Esophagus squamous epithelium (tissue), 4 donors: ENCODE data around the gene CCDC136.

Experiments
- POLR2A ChIP-seq, 4 donors: fragments of 450-650 bp; IDR thresholded peaks; one replicate each; pipeline ENCODE4 v1.6.1; 2017; ENCODE audit warnings: antibody characterized with exemption in 4 of 4, mild to moderate bottlenecking in 4 of 4, moderate library complexity in 3 of 4
- TF ChIP-seq, protein P1 (sequence below), 6 experiments: fragments of 450-650 bp in 4 of 6; fragments of 200-600 bp in 2 of 6; sonication (generic) in 2 of 6; IDR thresholded peaks; one replicate each; pipeline ENCODE4 v1.5.1; 2016 to 2019; ENCODE audit warnings: antibody characterized with exemption in 6 of 6, mild to moderate bottlenecking in 4 of 6, moderate library complexity in 4 of 6

GRCh38 chr7:128755075-128755818 is 36.5 kb upstream of the CCDC136 start:
- TF ChIP-seq, protein P1, sequence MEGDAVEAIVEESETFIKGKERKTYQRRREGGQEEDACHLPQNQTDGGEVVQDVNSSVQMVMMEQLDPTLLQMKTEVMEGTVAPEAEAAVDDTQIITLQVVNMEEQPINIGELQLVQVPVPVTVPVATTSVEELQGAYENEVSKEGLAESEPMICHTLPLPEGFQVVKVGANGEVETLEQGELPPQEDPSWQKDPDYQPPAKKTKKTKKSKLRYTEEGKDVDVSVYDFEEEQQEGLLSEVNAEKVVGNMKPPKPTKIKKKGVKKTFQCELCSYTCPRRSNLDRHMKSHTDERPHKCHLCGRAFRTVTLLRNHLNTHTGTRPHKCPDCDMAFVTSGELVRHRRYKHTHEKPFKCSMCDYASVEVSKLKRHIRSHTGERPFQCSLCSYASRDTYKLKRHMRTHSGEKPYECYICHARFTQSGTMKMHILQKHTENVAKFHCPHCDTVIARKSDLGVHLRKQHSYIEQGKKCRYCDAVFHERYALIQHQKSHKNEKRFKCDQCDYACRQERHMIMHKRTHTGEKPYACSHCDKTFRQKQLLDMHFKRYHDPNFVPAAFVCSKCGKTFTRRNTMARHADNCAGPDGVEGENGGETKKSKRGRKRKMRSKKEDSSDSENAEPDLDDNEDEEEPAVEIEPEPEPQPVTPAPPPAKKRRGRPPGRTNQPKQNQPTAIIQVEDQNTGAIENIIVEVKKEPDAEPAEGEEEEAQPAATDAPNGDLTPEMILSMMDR (IDR thresholded peaks at IDR 0.05) = no peak
- no peak for TF ChIP-seq POLR2A (IDR thresholded peaks at IDR 0.05)
